Measurements from ENCODE around the gene FUCA1. TPM values are rescaled to one million over a fixed set of nuclear protein-coding genes. Genes with fewer than 3 reads are reported as not detected.

Gene FUCA1
- total and polyA plus RNA-seq, 2 donors (not counting 3 experiments of a cell fraction or from before 2014, with no cell fraction given) = 4.9 to 5.6 TPM

- Histone ChIP-seq H3K9me3 (replicated peaks; ENCODE audit: control insufficient read depth, insufficient read depth, low read length) (no peaks in the 10 kb centered on the region), H4K20me1 (replicated peaks; ENCODE audit: control insufficient read depth, extremely low read depth, insufficient read depth, low read length) (no peaks in the 10 kb centered on the region), H3K4me1 (ENCODE audit: control insufficient read depth, extremely low read depth, insufficient read depth, low read length) (peaks cover 10% of the 10 kb centered on the region), H2AFZ (ENCODE audit: low read depth, low read length) (no peak overlapping the region), H3K79me2 (ENCODE audit: control insufficient read depth, insufficient read depth, low read length) (no peaks in the 10 kb centered on the region), H3K4me3 (replicated peaks in 1 of 3; ENCODE audit: insufficient read depth in 1 of 3, low read depth in 1 of 3, low read length in 3 of 3) (no peak overlapping the region), H3K36me3 (ENCODE audit: control insufficient read depth in 2 of 2, extremely low read depth in 1 of 2, insufficient read depth in 2 of 2, low read length in 2 of 2) (peaks cover 0 to 2% of the 10 kb centered on the region in 2 experiments), H3K27me3 (ENCODE audit: control insufficient read depth in 2 of 2, insufficient read depth in 2 of 2, low read length in 2 of 2) (no peaks in the 10 kb centered on the region), H3K9ac (replicated peaks; ENCODE audit: extremely low read depth, insufficient read depth, low read length) (no peak overlapping the region), H3K27ac (ENCODE audit: insufficient read depth, low read depth, low read length) (no peak overlapping the region), H3K4me2 (ENCODE audit: insufficient read depth, low read length) (no peak overlapping the region), H3K9me1 (replicated peaks; ENCODE audit: control insufficient read depth, extremely low read depth, insufficient read depth, low read length) (no peaks in the 10 kb centered on the region)
- no peak for TF ChIP-seq JUN (IDR thresholded peaks at IDR 0.05; ENCODE audit: borderline replicate concordance, insufficient read depth, insufficient read length, low read depth)
- TF ChIP-seq EZH2 (IDR thresholded peaks at IDR 0.05; ENCODE audit: borderline replicate concordance, low read depth, low read length, severe bottlenecking) = no peak
- TF ChIP-seq, protein P1, sequence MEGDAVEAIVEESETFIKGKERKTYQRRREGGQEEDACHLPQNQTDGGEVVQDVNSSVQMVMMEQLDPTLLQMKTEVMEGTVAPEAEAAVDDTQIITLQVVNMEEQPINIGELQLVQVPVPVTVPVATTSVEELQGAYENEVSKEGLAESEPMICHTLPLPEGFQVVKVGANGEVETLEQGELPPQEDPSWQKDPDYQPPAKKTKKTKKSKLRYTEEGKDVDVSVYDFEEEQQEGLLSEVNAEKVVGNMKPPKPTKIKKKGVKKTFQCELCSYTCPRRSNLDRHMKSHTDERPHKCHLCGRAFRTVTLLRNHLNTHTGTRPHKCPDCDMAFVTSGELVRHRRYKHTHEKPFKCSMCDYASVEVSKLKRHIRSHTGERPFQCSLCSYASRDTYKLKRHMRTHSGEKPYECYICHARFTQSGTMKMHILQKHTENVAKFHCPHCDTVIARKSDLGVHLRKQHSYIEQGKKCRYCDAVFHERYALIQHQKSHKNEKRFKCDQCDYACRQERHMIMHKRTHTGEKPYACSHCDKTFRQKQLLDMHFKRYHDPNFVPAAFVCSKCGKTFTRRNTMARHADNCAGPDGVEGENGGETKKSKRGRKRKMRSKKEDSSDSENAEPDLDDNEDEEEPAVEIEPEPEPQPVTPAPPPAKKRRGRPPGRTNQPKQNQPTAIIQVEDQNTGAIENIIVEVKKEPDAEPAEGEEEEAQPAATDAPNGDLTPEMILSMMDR (IDR thresholded peaks at IDR 0.05; ENCODE audit: extremely low read depth in 1 of 2, insufficient read depth in 1 of 2, low read depth in 1 of 2, low read length in 2 of 2) = peak in 1 of 2 donors; percentile 46
- no peak for TF ChIP-seq GATA2 (IDR thresholded peaks at IDR 0.05; ENCODE audit: insufficient read depth, insufficient read length, low read depth, low read length)
- no peak for TF ChIP-seq MAX (IDR thresholded peaks at IDR 0.05; ENCODE audit: insufficient read depth, insufficient read length)
- no peak for TF ChIP-seq MYC (IDR thresholded peaks at IDR 0.05; ENCODE audit: low read depth, low read length)
- no peak for TF ChIP-seq POLR2A (IDR thresholded peaks at IDR 0.05; ENCODE audit: low read depth, low read length)
- no peak for TF ChIP-seq FOS (IDR thresholded peaks at IDR 0.05; ENCODE audit: borderline replicate concordance, insufficient read depth, low read length)
- dilution Hi-C loops (cut with MboI; ENCODE audit: extremely low pct_ligation_motif_present, low sequenced_read_pairs) = no loop called here
- ChIA-PET CTCF (interaction anchor here (0.7 to 1.2 kb wide), 2 partner anchors 51 to 64 kb away, joined by 3 to 4 read pairs; partner anchors contain the start of gene FUCA1), POLR2A (no interaction called here)
- FAIRE-seq (no peak), DNase-seq (ENCODE audit: low read depth, low spot score) (no peak)
- intact Hi-C loops (cut with micrococcal nuclease) = loop anchor here (5.0 kb wide), 1 partner anchor 247 kb away; the partner anchor contains the start of gene ID3
- BruUV-seq (replicated peaks) = no TSS peak
Measured at GRCh38 chr1:23804183-23804835, 63.8 kb downstream of the FUCA1 start.
